Hepatocyte (in vitro differentiated cells): ENCODE results near the gene VASN. TPM values are rescaled to one million over a fixed set of nuclear protein-coding genes. Genes with fewer than 3 reads are reported as not detected.

Source experiments
- DNase-seq: peaks from one replicate; pipeline ENCODE4 v3.0.0-alpha.2; 2016; ENCODE audit warnings: low spot score
- H2AFZ ChIP-seq: fragments of 200-600 bp; sonication (generic); 2 replicates; pipeline ENCODE4 v1.6.0; 2016; ENCODE audit warnings: antibody characterized with exemption, mild to moderate bottlenecking
- H3K27ac ChIP-seq: fragments of 200-600 bp; sonication (generic); 2 replicates; pipeline ENCODE4 v1.5.1; 2016; ENCODE audit warnings: mild to moderate bottlenecking
- H3K27me3 ChIP-seq: fragments of 200-600 bp; sonication (generic); 2 replicates; pipeline ENCODE4 v1.6.1; 2016
- H3K36me3 ChIP-seq: fragments of 200-600 bp; sonication (generic); replicated peaks from 2 replicates; pipeline ENCODE4 v1.5.1; 2016; ENCODE audit warnings: low read depth; ENCODE audit not compliant: insufficient read depth
- H3K4me1 ChIP-seq: fragments of 200-600 bp; sonication (generic); 2 replicates; pipeline ENCODE4 v1.5.1; 2016; ENCODE audit warnings: mild to moderate bottlenecking, moderate library complexity; ENCODE audit not compliant: insufficient read depth
- H3K4me2 ChIP-seq: fragments of 200-600 bp; sonication (generic); 2 replicates; pipeline ENCODE4 v1.6.0; 2016
- H3K4me3 ChIP-seq: fragments of 200-600 bp; sonication (generic); 2 replicates; pipeline ENCODE4 v1.5.1; 2016; ENCODE audit warnings: mild to moderate bottlenecking
- H3K79me2 ChIP-seq: fragments of 200-600 bp; sonication (generic); 2 replicates; pipeline ENCODE4 v1.6.0; 2017; ENCODE audit warnings: mild to moderate bottlenecking
- H3K9me2 ChIP-seq: fragments of 200-600 bp; sonication (generic); replicated peaks from 2 replicates; pipeline ENCODE4 v1.6.0; 2017; ENCODE audit warnings: mild to moderate bottlenecking; ENCODE audit not compliant: insufficient read depth
- H3K9me3 ChIP-seq: fragments of 200-600 bp; sonication (generic); 2 replicates; pipeline ENCODE4 v1.5.1; 2016; ENCODE audit warnings: low read depth, mild to moderate bottlenecking
- H4K20me1 ChIP-seq: fragments of 200-600 bp; sonication (generic); 2 replicates; pipeline ENCODE4 v1.6.0; 2016; ENCODE audit warnings: mild to moderate bottlenecking; ENCODE audit not compliant: insufficient read depth, poor library complexity, severe bottlenecking
- EZH2 ChIP-seq: fragments of 200-600 bp; sonication (generic); IDR thresholded peaks from 2 replicates; pipeline ENCODE4 v1.6.1; 2016; ENCODE audit warnings: antibody characterized with exemption, mild to moderate bottlenecking, borderline replicate concordance
- EZH2phosphoT487 ChIP-seq: fragments of 200-600 bp; sonication (generic); IDR thresholded peaks from one replicate; pipeline ENCODE4 v1.6.1; 2018; ENCODE audit warnings: antibody characterized with exemption, mild to moderate bottlenecking, low read depth, moderate library complexity; ENCODE audit not compliant: unreplicated experiment, severe bottlenecking
- WGBS: methylation state at CpG from one replicate; pipeline ENCODE4 v1.1.6; 2016; ENCODE audit warnings: low lambda C conversion rate; ENCODE audit errors: missing lambda C conversion rate; 5-methylcytosine and 5-hydroxymethylcytosine counted together
- polyA plus RNA-seq: library from polyadenylated mRNA; unstranded; fragments of >200 nt; fragmentation: Nextera tagmentation; extraction: Ambion mirVana; gene quantifications from 2 replicates; pipeline ENCODE4 v1.2.1, GENCODE V29; 2016
- total RNA-seq: library from RNA; depleted of rRNA; stranded (reverse); fragments of >200 nt; gene quantifications from 2 replicates; pipeline ENCODE4 v1.2.3, GENCODE V29; 2014
- TF ChIP-seq, protein P1 (sequence below): fragments of 200-600 bp; sonication (generic); IDR thresholded peaks from 2 replicates; pipeline ENCODE4 v1.5.1; 2016; ENCODE audit warnings: antibody characterized with exemption, mild to moderate bottlenecking; ENCODE audit not compliant: poor library complexity

The VASN gene
- total and polyA plus RNA-seq, 2 experiments from 2014 or later = 12.1 to 64.2 TPM

DNA sequence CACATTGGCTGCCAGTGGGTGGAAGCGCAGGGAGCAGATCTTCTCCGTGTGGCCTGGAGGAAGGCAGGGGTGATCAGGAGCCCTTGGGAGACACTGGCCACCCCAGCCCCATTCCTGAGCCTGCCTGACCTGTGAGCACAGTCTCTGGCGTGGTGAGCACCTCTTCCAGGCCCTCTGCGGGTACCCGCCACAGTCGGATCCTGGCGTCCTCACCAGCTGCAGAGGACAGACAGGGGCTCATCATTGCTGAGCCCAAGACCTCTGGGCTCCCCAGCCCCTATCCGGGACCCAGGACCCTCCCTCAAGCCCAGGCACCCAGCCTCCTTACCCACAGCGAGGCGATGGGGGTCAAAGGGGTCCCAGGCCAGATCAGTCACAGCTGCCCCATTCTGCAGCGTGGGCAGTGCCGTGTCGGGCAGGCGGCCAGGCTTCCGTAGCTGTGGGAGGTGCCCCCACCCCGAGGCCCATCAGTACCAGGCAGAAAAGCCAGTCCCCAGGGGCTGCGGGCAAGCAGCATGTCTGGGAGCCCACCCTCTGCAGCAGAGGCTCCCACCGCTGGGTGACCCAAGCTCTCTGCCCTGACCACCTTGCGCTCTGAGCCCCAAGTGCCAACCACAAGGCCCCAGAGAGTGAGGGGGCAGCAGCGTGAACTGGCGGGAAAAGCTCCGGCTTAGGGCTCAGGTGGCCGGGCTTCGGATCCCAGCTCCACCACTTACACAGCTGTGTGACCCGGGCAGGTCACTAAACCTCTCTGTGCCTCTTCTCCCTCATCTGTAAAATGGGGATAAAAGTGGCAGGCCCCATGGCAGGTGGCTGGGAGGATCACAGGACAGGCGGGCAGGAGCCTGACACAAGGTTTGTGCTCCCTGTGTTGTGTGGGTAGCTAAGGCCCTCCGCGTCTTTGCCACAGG, 10.4 kb upstream of the VASN start:
- 97% methylated on average over 28 of the region's 28 CpGs for WGBS
- Histone ChIP-seq H2AFZ (no peak overlapping the region), H3K9me2 (no peaks in the 10 kb centered on the region), H3K27ac (no peak overlapping the region), H4K20me1 (no peaks in the 10 kb centered on the region), H3K27me3 (no peaks in the 10 kb centered on the region), H3K4me2 (no peak overlapping the region), H3K9me3 (no peaks in the 10 kb centered on the region), H3K4me3 (no peak overlapping the region), H3K4me1 (no peaks in the 10 kb centered on the region), H3K36me3 (no peaks in the 10 kb centered on the region), H3K79me2 (no peaks in the 10 kb centered on the region)
- no peak for DNase-seq
- TF ChIP-seq EZH2 (no peak), EZH2phosphoT487 (no peak)
- TF ChIP-seq, protein P1, sequence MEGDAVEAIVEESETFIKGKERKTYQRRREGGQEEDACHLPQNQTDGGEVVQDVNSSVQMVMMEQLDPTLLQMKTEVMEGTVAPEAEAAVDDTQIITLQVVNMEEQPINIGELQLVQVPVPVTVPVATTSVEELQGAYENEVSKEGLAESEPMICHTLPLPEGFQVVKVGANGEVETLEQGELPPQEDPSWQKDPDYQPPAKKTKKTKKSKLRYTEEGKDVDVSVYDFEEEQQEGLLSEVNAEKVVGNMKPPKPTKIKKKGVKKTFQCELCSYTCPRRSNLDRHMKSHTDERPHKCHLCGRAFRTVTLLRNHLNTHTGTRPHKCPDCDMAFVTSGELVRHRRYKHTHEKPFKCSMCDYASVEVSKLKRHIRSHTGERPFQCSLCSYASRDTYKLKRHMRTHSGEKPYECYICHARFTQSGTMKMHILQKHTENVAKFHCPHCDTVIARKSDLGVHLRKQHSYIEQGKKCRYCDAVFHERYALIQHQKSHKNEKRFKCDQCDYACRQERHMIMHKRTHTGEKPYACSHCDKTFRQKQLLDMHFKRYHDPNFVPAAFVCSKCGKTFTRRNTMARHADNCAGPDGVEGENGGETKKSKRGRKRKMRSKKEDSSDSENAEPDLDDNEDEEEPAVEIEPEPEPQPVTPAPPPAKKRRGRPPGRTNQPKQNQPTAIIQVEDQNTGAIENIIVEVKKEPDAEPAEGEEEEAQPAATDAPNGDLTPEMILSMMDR = no peak

DNA sequence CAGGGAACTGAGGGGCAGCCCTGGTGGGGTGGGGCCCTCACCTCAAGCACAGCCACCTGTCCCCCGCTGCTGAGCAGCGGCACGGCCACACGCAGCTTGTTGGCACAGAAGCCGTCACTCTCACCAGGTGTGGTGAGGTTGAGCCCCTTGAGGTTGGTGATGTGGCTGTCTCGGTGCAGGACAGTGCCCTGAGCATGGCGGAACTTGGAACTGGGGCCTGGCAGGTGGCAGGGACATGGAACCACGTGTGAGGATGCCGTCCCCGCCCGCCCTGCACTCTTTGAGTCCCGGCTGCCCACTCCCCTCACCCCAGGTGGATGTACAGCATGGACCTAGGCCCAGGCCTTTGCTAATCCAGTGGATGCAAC, 9.7 kb upstream of the VASN start:
- TF ChIP-seq, protein P1 = no peak
- TF ChIP-seq EZH2 = no peak
- TF ChIP-seq EZH2phosphoT487 = no peak
- Histone ChIP-seq H3K27ac (no peak overlapping the region), H3K9me3 (no peaks in the 10 kb centered on the region), H3K79me2 (no peaks in the 10 kb centered on the region), H3K4me1 (no peaks in the 10 kb centered on the region), H3K27me3 (no peaks in the 10 kb centered on the region), H3K9me2 (no peaks in the 10 kb centered on the region), H3K4me2 (no peak overlapping the region), H2AFZ (no peak overlapping the region), H4K20me1 (no peaks in the 10 kb centered on the region), H3K4me3 (no peak overlapping the region), H3K36me3 (no peaks in the 10 kb centered on the region)
- DNase-seq = no peak
- WGBS = 88% methylated on average over 10 of the region's 12 CpGs

DNA sequence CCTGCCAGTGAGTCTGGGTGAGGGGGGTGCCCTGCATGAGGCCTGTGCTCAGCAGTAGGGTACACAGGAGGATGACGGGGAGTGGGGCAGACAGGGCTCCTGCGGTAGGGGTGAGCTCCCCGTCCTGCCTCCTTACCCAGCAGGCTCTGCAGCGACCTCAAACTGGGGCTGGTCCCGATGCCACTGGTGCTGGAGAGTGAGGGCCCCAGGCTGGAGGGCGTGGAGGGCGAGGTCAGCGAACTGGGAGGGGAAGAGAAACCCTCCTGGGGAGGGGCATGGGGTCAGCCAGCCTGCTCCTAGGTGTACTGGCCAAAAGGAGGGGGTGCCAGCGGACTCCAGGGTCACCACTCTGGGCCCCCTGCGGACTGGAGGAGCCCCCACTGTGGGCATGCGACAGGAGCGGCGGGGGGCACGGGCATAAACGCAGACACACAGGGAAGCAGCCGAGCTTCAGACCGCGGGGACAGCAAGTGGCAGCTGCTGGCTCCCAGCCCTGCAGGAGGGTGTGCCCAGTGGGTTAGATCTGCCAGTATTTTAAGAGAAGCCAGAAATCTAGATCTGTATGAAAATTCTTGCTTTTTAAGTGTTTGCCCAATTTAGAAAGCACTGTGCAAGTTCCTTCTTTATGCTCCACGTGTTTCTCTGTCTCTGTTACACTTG, 9.0 kb upstream of the VASN start:
- Histone ChIP-seq H3K4me1 (no peaks in the 10 kb centered on the region), H3K4me3 (no peak overlapping the region), H3K27me3 (no peaks in the 10 kb centered on the region), H3K36me3 (no peaks in the 10 kb centered on the region), H2AFZ (no peak overlapping the region), H3K79me2 (no peaks in the 10 kb centered on the region), H3K27ac (no peak overlapping the region), H3K4me2 (no peak overlapping the region), H4K20me1 (no peaks in the 10 kb centered on the region), H3K9me2 (no peaks in the 10 kb centered on the region), H3K9me3 (no peaks in the 10 kb centered on the region)
- TF ChIP-seq, protein P1 = no peak
- DNase-seq = no peak
- 97% methylated on average over 18 of the region's 19 CpGs for WGBS
